HG02678 (cell line): Measurements from ENCODE around the gene SIGLEC6.
"Not testable (repeated sequence)": the region's sequence is repeated elsewhere in the genome, so short reads cannot be mapped to it uniquely, and the experiment has no call there.

Source experiments
- ATAC-seq: cut with Tn5 transposase; IDR thresholded peaks from one replicate; pipeline ENCODE4 v1.9.1; 2021; ENCODE audit warnings: mild to moderate bottlenecking, moderate library complexity; ENCODE audit not compliant: unreplicated experiment

The SIGLEC6 gene

GRCh38 chr19:51509823-51510660, 21.4 kb downstream of the SIGLEC6 start:
- no peak for ATAC-seq

GRCh38 chr19:51508059-51508733, 23.3 kb downstream of the SIGLEC6 start:
- ATAC-seq = no peak

- no peak for ATAC-seq
Measured at GRCh38 chr19:51507640-51508058, 23.8 kb downstream of the SIGLEC6 start.

GRCh38 chr19:51507192-51507591, 24.3 kb downstream of the SIGLEC6 start:
- no peak for ATAC-seq

DNA sequence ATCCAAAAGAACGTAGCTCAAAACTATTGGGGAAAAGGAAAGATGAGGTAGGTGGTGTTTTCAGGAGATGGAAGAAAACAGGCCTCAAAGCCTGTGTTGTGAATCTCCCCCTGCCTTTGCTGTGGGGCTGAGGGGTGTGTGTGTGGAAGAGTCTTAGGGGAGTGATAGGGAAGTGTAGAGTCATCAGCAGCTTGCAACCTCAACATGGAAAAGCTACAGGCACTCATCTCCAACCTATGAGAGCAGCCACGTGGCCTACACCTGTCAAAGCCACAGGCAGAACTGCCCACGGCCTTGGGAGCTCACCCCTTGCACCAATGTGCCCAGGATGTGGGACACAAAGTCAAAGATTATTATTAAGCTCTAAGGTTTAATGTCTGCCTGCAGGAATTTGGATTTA, 25.6 kb downstream of the SIGLEC6 start:
- ATAC-seq = no peak

DNA sequence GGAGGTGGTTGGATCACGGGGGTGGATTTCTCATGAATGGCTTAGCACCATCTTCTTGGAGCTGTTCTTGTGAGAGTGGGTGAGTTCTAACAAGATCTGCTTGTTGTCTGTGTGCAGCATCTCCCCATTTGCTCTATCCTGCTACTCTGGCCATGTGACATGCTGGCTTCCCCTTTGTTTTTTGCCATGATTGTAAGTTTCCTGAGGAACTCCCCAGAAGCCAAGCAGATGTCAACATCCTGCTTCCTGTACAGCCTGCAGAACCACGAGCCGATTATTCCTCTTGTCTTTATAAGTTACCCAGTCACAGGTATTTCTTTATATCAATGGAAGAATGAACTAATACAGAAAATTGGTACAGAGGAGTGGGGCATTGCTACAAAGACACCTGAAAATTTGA, 27.6 kb downstream of the SIGLEC6 start:
- no peak for ATAC-seq

GRCh38 chr19:51503286-51503817, 28.1 kb downstream of the SIGLEC6 start:
- ATAC-seq = no peak

GRCh38 chr19:51501594-51502263, 29.7 kb downstream of the SIGLEC6 start, which contains the start of gene SIGLEC12:
Gene SIGLEC12, minus strand, starts transcription at chr19:51501800. Its CDS starts 67 bp downstream, at chr19:51501733.
- no peak for ATAC-seq

GRCh38 chr19:51500931-51501330, 30.5 kb downstream of the SIGLEC6 start:
- not testable (repeated sequence) for ATAC-seq

- ATAC-seq = no peak
Measured at GRCh38 chr19:51497666-51498065, 33.8 kb downstream of the SIGLEC6 start.

DNA sequence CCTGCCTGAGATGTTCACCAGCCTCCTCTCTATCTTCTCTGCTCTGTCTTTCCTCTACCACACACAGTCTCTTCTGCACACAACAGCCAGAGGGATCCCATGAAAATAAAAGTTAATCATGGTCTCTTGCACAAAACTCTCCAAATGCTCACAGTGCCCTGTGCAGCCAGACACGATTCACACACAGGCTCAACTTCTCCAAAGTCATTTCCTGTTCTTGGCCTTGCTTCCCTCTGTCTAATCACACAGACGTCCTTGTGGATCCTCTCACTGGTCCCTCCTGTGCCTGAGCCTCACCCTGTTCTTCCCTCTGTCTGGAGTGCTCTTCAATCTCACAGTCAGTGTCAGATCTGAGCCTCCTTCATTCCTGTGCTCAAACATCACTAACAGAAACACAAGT, 37.7 kb downstream of the SIGLEC6 start:
- ATAC-seq = no peak

GRCh38 chr19:51491586-51491985, 39.9 kb downstream of the SIGLEC6 start:
- ATAC-seq = no peak

DNA sequence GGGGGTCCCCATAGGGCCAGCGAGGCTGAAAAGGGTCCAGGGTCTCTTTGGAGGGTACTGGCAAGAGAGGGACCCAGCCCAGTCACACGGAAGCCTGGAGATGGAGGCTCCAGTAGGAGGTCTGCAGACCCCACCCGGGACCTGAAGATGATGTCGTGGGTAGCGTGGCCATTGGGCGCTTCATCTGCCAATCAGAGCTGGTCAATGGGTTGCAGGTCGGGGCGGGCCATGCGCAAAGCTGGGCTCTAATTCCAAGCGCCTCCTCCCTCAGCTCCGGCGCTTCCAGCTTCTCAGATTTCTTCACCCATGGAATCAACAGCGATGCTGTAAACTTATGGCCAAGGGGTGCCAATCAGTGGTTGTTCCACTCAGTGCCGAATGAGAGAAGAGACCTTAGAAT, 40.8 kb downstream of the SIGLEC6 start:
- no peak for ATAC-seq

DNA sequence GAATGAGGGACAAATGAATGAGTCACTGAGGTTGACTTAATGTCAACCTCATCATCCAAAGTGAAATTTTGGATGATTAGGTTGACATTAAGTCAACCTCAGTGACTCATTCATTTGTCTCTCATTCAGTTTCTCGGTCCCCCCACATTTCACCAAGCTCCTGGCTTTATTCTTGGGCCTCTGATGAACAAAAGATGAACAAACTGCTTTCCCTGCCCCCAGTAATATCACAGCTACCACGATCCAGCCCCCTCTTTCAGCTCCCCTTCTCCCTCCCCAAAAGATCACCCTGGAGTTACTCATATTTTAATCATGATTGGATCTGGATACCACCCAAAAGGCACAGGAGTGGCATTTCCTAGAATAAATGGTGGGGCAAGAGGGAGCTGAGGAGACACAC, 42.4 kb downstream of the SIGLEC6 start:
- no peak for ATAC-seq

DNA sequence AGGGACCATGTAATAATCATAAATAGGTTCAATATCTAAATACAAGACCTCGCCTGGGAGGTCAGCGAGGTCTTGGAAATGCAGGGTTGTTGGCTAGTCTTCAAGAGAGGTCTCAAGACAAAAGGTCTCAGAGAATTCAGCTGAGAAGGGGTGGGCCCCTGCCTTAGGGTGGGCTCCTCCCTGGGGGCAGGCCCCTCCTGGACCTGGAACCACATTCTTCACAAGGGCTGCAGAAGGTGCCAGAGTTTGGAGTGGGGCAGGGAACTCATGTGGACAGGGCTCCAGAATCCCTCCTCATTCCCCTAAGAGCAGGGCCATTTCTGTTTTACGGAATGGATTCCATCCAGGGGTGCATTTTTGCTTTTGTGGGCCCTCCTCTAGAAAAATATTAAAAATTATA, 43.0 kb downstream of the SIGLEC6 start:
- ATAC-seq = no peak

- no peak for ATAC-seq
Measured at GRCh38 chr19:51485960-51486660, 45.4 kb downstream of the SIGLEC6 start.

GRCh38 chr19:51480590-51480989, 50.9 kb downstream of the SIGLEC6 start:
- ATAC-seq = no peak

- ATAC-seq = no peak
Measured at GRCh38 chr19:51479531-51480331, 51.7 kb downstream of the SIGLEC6 start.

GRCh38 chr19:51478381-51479234, 52.9 kb downstream of the SIGLEC6 start, which contains the start of gene CEACAM18:
Gene CEACAM18, plus strand, starts transcription at chr19:51478539.
- no peak for ATAC-seq
